ENCODE measurements around the gene OXSR1. TPM values are rescaled to one million over a fixed set of nuclear protein-coding genes. Genes with fewer than 3 reads are reported as not detected.

Gene OXSR1
- total RNA-seq, 4 donors from 2014 or later: 27.0 to 46.7 (median 32.9) TPM

DNA sequence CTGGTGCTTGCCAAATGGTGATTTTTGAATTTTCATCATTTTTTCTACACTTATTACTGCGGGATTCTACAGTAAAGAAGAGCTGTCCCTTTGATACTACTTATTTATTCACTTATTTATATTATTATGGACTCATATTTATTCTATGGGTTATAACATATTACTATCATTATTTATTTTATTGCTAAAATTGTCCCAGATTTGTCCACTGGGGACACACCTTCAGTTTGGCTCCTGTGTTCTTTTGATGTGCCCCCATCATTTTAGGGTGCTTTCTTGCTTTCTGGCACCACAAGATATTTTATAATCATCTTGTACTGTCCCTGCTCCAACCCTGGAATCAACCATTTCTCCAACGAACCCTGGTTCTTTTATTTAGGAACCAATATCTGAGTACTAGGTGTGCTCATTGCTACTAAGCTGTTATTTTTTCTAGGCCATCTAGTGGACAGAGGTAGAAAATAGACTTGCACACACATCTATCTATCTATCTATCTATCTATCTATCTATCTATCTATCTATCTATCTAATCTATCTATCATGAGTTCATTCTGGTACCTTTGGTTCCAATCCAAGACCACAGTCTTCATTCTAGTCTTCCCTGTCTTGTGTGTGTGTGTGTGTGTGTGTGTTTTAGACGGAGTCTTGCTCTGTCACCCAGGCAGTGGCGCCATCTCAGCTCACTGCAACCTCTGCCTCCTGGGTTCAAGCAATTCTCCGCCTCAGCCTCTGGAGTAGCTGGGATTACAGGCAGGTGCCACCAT is 132.8 kb downstream of the OXSR1 start:
- Histone ChIP-seq H3K4me1 (no peaks in the 10 kb centered on the region), H3K27ac (replicated peaks in 1 of 4) (no peak overlapping the region), H3K27me3 (no peaks in the 10 kb centered on the region), H3K9me3 (no peaks in the 10 kb centered on the region), H3K4me3 (no peak overlapping the region), H3K36me3 (no peaks in the 10 kb centered on the region)
- 84% methylated on average over 5 of the region's 5 CpGs for WGBS
- intact Hi-C loops (cut with DNase I): no loop called here
- TF ChIP-seq POLR2A (IDR thresholded peaks at IDR 0.05; ENCODE audit: low read depth): no peak
- no peak for TF ChIP-seq EP300 (IDR thresholded peaks at IDR 0.05)
- TF ChIP-seq, protein P1, sequence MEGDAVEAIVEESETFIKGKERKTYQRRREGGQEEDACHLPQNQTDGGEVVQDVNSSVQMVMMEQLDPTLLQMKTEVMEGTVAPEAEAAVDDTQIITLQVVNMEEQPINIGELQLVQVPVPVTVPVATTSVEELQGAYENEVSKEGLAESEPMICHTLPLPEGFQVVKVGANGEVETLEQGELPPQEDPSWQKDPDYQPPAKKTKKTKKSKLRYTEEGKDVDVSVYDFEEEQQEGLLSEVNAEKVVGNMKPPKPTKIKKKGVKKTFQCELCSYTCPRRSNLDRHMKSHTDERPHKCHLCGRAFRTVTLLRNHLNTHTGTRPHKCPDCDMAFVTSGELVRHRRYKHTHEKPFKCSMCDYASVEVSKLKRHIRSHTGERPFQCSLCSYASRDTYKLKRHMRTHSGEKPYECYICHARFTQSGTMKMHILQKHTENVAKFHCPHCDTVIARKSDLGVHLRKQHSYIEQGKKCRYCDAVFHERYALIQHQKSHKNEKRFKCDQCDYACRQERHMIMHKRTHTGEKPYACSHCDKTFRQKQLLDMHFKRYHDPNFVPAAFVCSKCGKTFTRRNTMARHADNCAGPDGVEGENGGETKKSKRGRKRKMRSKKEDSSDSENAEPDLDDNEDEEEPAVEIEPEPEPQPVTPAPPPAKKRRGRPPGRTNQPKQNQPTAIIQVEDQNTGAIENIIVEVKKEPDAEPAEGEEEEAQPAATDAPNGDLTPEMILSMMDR (IDR thresholded peaks at IDR 0.05): peak in 1 of 3 experiments; percentile 29
- DNase-seq (ENCODE audit: extremely low spot score): no peak

Small RNAs within 50 kb of the gene (small RNA-seq; reads per million reads assigned to genes)
- 0 reads per million in 3 donors for gene RF00019
- gene RNU6-235P: 0 reads per million in 3 donors

Other genes starting within 250 kb of the OXSR1 start
- 1 to 10 TPM; 3.2 to 5.1 (median 4.4) TPM for gene VILL, start 174.8 kb upstream of the OXSR1 start, total RNA-seq
- 10 to 100 TPM; 21.0 to 35.3 (median 28.5) TPM for gene PLCD1, start 135.9 kb upstream of the OXSR1 start, total RNA-seq
- gene DLEC1, start 126.3 kb upstream of the OXSR1 start, total RNA-seq: under 1 TPM; 0.19 to 0.42 (median 0.37) TPM
- gene ACAA1, start 28.4 kb upstream of the OXSR1 start, total RNA-seq: 10 to 100 TPM; 31.3 to 49.4 (median 39.1) TPM
- 10 to 100 TPM; 21.2 to 38.6 (median 26.1) TPM for gene MYD88, start 26.9 kb upstream of the OXSR1 start, total RNA-seq
- under 1 TPM in 2 of 4 donors, not detected in 2; 0.17 to 0.29 TPM for gene SLC22A13, start 100.3 kb downstream of the OXSR1 start, total RNA-seq
- gene SLC22A14, start 116.8 kb downstream of the OXSR1 start, total RNA-seq: under 1 TPM in 1 of 4 donors, not detected in 3; 0.23 TPM
- gene XYLB, start 181.2 kb downstream of the OXSR1 start, total RNA-seq: 1 to 10 TPM in 2 of 4 donors, under 1 TPM in 2; 0.65 to 2.5 (median 1.2) TPM

Measured in esophagus muscularis mucosa (tissue), 4 donors.